HG02981 (cell line): ENCODE results near the gene PDCD6IP.
A peak's percentile ranks its signal among the peaks of the same experiment; 100 is the strongest.

Experiments used
- ATAC-seq: cut with Tn5 transposase; IDR thresholded peaks from one replicate; pipeline ENCODE4 v1.9.1; 2021; ENCODE audit warnings: mild to moderate bottlenecking, moderate library complexity; ENCODE audit not compliant: unreplicated experiment

The PDCD6IP gene

DNA sequence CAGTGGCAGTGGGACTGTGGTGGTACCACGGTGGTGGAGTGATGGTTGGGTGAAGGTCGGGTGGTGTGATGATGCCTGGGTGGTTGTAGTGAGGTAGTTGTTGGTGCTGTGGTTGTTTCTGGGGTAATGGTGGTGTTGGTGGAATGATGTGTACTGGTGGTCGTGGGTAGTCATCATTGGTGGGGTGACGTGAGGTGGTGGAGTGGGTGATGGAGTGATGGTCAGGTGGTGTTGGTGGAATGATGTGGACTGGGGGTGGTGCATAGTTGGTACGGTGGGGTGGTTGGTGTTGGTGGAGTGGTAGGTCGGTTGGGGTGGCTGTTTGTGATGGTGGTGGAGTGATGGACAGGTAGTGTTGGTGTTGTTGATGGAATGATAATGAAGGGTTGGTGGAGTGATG is 87.1 kb downstream of the PDCD6IP start:
- no peak for ATAC-seq

DNA sequence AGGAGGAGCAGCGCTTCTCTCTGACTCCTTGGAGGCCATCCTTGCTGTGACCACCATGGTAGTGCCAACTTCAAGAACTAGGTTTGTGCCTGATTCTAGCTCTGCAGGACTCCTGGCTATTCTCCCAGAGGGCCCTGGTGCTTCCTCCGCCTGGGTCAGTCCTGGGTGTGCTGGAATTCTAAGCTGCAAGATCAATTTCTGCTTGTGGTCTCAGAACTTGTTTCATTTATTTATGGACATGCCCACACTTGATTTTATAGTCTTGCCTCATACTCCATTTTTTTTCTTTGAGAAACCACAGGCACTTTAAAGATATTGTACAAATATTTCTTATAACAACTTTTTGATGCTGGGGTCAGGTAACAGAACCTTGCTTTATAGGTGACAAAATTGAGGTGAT is 87.6 kb downstream of the PDCD6IP start:
- ATAC-seq: no peak

DNA sequence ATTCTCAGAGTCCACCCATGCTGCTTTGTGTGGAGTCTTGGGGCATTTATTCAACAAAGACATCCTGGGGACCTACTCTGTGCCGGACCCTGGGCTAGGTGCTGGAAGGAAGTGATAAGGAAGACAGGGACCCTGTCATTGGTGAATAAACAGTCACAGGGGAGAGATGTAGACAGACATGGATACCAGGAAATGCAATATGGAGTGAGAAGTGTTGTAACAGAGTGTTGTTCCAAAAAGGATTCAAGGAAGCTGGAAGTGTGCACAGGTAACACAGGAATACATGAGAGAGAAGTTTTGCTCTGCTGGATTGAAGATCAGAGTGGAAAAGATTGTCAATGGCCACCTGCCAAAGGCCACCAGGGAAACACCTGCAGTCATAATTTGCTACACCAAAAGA is 89.0 kb downstream of the PDCD6IP start:
- no peak for ATAC-seq

- ATAC-seq: no peak
Observed at GRCh38 chr3:33889394-33890039, 91.1 kb downstream of the PDCD6IP start.

- no peak for ATAC-seq
Observed at GRCh38 chr3:33892655-33893054, 94.2 kb downstream of the PDCD6IP start.

- ATAC-seq: no peak
Observed at GRCh38 chr3:33895658-33896057, 97.2 kb downstream of the PDCD6IP start.

DNA sequence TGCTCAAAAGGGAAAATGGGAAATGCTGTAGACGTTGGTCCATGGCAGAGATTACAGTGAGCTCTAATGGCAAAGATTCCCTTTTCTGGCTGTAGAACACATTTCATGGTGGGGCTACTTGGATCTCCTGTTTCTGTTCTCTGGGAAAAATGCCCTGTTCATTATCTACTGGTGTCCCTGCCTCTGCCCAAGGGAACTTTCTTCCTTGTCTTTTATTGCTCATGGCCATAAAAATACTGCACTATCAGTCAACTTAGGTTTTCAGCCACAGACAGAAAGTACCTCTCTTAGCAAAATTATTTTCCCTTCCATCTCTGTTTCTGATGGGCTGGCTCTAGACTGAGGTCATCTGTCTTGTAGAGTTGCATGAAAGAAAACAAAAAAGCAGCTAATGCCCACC is 98.9 kb downstream of the PDCD6IP start:
- no peak for ATAC-seq

DNA sequence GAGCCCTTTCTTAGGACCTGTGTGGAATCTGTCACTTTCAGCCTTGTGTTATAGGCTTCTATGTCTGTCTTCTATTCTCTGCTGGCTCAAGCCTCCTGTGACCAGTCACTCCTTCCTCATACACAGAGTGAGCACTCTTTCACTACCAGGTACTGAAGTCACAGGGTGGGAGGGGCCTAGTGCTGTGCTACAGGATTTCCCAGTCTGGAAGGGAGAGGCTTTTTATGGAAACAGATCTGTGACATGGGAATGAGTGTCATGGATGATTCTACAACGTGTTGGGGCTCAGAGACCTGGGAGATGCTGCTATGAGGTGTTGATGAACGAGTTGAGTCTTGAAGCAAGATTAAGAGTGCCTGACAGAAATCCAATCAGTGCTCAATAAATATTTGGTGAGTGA is 100.5 kb downstream of the PDCD6IP start:
- no peak for ATAC-seq

GRCh38 chr3:33900440-33900808 is 102.0 kb downstream of the PDCD6IP start:
- no peak for ATAC-seq

DNA sequence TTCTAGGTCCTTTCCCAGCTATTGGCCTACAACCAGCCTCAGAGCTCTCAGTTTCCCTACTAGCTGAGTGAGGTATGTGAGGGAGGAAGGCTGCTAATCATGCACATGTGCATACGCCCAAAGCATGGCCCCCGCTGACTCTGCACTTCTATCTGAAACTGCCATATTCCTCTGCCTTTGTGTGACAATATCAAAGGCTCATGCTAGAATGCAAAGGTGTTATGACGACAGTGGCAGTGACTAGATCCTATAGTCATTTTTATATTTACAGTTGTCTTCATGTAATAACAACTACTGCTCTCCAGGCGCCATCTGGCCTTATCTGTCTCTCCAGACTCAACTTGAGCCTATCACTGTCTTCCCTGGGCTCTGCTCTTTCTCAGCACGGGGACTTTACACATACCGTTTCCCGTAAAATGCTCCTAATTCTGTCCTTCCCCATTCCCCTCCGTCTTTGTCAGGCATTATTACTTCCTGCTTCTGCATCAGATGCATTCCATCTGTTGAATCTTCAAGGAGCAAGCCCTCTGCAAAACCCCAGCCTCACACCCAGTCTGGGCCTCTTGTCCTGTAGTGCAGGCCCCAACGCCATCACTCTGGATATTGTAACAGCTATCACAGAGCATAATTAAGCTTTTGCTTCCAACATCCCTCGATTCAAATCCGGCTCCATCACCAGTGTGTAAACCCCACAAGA is 102.5 kb downstream of the PDCD6IP start:
- no peak for ATAC-seq

DNA sequence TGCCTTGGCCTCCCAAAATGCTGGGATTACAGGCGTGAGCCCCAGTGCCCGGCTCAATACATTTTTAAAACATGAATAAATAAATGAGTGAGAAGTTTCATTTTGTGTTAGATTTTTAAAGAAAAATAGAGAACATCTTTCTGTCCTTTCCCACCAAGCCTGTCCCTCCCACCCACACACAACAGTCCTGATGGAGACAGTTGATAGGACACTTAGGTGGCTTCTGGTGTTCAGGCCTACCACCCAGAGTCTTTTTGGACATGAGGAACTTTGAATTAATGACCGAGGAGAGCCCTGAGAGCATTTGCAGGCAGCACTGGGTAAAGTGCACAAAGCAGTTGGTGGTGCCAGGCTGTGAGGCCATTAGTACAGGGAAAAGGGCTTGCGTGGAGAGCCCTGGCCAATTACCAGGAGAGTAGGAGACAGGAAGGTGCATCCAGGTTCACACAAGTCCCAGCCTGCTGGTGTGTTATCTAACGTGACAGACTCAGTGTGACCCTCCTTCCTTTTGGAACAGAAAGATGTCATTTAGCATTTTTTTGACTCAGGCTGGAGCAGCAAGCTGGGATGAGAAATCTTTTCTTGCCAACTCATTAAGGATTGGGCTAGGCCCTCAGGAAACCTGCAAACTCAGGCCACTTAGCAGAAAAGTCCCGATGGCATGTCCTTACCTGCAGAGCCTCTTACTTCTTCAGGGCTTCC is 103.6 kb downstream of the PDCD6IP start:
- ATAC-seq: no peak

- no peak for ATAC-seq
Observed at GRCh38 chr3:33904730-33905129, 106.3 kb downstream of the PDCD6IP start.

DNA sequence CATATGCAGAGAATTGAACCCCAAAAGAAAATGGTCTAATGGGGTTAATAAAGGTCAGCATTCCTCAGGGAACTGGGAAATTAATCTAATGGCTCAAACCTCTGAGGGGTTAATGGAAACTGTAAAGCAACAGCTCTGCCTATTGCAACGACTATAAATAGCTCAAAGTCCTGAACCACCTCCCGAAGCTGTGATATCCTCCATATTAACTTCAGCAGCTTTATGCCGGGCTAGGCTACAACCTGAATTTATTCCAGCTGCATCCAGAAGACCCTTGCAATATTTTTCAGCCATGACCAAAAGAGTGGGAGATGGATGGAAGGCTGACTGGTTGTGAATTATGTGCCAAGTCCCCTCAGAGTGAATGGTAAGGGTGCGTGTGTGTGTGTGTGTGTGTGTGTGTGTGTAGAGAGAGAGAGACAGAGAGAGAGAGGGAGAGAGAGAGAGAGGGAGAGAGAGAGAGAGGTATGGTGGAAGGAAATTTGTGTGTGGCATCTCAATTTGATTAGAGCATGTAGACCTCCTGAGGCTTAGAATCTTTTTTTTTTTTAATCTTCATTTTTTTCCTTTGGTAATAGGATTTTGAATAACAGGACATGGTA is 109.9 kb downstream of the PDCD6IP start:
- ATAC-seq: no peak

- ATAC-seq: no peak
Observed at GRCh38 chr3:33909547-33909946, 111.1 kb downstream of the PDCD6IP start.

DNA sequence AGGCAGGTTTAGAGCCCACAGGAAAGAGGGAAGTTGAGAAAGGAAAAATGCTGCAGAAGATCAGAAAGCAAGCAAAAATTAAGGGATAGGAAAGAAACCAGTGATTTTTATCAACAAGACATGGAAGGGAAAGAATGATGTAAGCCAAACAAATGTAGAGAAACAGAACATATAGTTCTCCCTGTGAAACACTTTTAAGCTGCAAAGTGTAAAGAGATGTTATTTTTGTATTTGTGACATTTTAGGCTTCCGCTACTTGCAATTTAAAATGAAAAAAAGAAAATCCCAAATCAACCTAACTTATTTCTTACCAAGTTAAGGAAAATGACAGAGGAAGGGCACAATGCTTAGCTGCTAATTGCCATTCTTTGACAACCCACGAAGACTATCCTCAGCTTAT is 111.6 kb downstream of the PDCD6IP start:
- ATAC-seq: no peak

- ATAC-seq: no peak
Observed at GRCh38 chr3:33911525-33912322, 113.3 kb downstream of the PDCD6IP start.

- no peak for ATAC-seq
Observed at GRCh38 chr3:33914212-33914611, 115.8 kb downstream of the PDCD6IP start.

- ATAC-seq: no peak
Observed at GRCh38 chr3:33914731-33915379, 116.4 kb downstream of the PDCD6IP start.

GRCh38 chr3:33915796-33916546 is 117.5 kb downstream of the PDCD6IP start:
- ATAC-seq: peak; percentile 77
